ENCODE data around the gene VILL. TPM values are rescaled to one million over a fixed set of nuclear protein-coding genes. Genes with fewer than 3 reads are reported as not detected.
"Not testable (repeated sequence)": the region's sequence is repeated elsewhere in the genome, so short reads cannot be mapped to it uniquely, and the experiment has no call there.

Gene VILL
- total RNA-seq, 1 experiment from 2014 or later = 0.84 TPM

DNA sequence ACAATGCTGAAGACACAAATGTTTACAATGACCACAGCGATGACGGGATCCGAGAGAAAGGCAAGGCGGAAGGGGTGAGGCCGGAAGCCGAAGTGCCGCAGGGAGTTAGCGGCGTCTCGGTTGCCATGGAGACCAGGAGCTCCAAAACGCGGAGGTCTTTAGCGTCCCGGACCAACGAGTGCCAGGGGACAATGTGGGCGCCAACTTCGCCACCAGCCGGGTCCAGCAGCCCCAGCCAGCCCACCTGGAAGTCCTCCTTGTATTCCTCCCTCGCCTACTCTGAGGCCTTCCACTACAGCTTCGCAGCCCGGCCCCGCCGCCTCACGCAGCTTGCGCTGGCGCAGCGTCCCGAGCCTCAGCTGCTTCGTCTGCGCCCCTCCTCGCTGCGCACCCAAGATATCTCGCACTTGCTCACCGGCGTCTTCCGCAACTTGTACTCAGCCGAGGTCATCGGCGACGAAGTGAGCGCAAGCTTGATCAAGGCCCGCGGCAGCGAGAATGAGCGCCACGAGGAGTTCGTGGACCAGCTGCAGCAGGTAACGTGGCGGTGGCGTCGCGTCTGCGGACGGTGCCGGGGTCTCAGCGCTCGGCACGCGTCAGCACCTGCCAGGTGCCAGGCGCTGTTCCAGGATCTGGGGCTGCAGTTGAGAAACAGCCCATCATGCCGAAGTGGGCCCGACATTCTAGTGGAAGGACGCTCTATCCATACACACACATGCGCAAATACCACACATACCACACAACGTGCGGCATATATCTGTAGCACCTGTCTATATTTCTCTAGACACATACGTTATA is 48.7 kb downstream of the VILL start, which contains the start of gene DLEC1:
TSS of gene DLEC1 (plus strand) at position 108 of the 798 bp plus-strand sequence. CDS start at position 126, 18 bp downstream.
- DNase-seq (ENCODE audit: low read depth) = no peak
- in situ Hi-C loops (cut with HindIII; ENCODE audit: low pct_unique_long_range_greater_than_20kb, low sequenced_read_pairs) = no loop called here

DNA sequence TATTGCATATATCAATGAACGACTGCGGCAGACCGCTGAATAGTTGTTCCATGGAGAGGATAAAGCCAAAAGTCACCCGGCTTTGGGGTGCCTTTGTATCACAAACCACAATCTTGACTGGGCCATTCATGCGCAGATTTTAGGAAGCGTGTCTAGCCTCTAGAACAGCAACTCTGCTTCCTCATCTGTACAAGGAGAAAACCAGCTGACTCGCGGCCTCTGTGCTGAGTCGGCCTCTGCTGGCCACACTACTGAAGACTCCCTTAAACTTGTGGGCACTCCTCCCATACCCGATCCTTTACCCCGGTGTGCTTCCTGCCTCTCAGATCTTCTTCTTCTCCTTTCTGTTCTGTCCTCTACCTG is 49.3 kb downstream of the VILL start:
- in situ Hi-C loops (cut with HindIII; ENCODE audit: low pct_unique_long_range_greater_than_20kb, low sequenced_read_pairs) = no loop called here
- no peak for DNase-seq (ENCODE audit: low read depth)

DNA sequence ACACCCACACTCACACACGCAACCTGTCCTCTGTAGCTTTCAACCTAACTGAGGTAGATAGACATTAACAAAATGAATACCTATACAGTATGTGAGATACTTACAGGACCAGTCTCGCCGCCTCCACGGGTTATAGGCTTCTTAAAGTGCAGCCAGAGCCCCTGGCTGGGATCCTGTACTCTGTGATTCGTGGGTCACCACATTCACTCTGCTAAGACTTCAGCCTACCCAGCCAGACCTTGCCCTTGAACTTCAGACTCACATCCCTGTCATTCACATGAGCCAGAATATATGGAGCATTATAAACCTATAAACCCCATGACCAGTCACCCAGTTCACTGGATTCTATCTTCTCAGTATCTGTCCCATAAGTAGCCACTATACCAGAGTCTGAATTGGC is 49.8 kb downstream of the VILL start:
- in situ Hi-C loops (cut with HindIII; ENCODE audit: low pct_unique_long_range_greater_than_20kb, low sequenced_read_pairs) = no loop called here
- DNase-seq (ENCODE audit: low read depth) = no peak

DNA sequence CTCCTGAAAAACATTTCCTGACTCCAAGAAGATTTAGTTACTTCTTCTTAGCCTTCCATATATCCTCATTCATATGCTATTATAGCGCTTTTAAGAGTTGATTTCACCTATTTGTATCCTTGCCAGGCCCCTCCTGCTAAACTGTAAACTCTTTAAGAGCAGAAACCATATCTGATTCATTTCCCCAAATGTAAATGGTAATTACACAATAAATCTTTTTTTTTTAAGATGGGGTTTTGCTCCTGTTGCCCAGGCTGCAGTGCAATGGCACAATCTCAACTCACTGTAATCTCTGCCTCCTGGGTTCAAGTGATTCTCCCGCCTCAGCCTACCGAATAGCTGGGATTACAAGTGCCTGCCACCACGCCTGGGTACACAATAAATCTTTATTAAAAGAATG is 52.9 kb downstream of the VILL start:
- in situ Hi-C loops (cut with HindIII; ENCODE audit: low pct_unique_long_range_greater_than_20kb, low sequenced_read_pairs) = no loop called here

DNA sequence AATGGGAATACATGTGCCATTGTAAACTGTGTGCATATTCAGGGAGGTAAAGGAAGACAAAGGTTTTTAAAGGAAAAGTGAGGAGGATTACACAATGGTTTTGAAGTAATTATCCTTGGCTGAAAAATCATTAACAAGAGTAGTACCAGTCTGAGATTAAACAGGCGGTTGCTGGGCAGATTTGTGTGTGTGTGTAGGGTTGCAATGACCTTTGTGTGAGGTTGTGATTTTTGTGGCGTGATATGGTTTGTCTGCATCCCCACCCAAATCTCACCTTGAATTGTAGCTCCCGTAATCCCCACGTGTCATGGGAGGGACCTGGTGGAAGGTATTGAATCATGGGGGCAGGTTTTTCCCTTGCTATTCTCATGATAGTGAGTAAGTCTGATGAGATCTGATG is 55.4 kb downstream of the VILL start:
- in situ Hi-C loops (cut with HindIII; ENCODE audit: low pct_unique_long_range_greater_than_20kb, low sequenced_read_pairs) = no loop called here
- DNase-seq (ENCODE audit: low read depth) = no peak

More for the DNA sequence above, 52.9 kb downstream of the VILL start:
- no peak for DNase-seq (ENCODE audit: low read depth)

DNA sequence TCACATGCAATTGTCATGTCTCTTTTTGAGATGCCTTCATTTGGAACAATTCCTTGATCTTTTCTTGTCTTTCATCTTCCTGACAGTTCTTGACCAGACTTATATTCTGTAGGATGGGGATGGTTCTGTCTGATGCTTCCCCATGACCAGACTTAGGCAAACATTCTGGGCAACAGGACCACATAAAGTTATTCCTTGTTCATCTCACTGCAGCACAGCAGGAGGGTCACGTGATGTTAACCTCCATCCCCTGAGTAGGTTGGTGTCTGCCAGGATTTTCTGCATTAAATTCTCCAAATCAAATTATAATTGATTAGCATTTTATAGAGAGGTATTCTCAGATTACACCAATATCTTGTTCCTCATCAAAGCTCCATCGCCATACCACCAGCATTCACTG is 56.2 kb downstream of the VILL start:
- DNase-seq (ENCODE audit: low read depth) = no peak
- in situ Hi-C loops (cut with HindIII; ENCODE audit: low pct_unique_long_range_greater_than_20kb, low sequenced_read_pairs) = no loop called here

DNA sequence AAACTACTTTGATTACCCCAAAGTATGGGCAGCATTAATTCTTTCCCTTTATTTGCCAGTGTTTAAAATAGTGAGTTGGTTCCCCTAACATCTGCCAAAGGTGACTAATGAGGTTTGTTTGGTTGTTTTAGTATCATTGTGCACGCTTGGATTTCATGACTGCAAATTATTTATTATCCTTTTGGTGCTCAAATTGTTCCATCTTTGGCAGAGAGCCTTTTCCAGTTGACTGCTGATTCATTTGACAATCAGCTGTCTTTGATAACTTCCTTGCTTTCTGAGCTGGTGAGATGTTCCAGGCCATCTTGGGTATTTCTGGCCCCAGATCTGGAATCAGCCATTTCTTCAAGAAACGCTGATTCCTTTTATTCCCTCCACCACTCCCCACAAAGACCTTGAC is 57.3 kb downstream of the VILL start:
- no peak for DNase-seq (ENCODE audit: low read depth)
- in situ Hi-C loops (cut with HindIII; ENCODE audit: low pct_unique_long_range_greater_than_20kb, low sequenced_read_pairs) = no loop called here

DNA sequence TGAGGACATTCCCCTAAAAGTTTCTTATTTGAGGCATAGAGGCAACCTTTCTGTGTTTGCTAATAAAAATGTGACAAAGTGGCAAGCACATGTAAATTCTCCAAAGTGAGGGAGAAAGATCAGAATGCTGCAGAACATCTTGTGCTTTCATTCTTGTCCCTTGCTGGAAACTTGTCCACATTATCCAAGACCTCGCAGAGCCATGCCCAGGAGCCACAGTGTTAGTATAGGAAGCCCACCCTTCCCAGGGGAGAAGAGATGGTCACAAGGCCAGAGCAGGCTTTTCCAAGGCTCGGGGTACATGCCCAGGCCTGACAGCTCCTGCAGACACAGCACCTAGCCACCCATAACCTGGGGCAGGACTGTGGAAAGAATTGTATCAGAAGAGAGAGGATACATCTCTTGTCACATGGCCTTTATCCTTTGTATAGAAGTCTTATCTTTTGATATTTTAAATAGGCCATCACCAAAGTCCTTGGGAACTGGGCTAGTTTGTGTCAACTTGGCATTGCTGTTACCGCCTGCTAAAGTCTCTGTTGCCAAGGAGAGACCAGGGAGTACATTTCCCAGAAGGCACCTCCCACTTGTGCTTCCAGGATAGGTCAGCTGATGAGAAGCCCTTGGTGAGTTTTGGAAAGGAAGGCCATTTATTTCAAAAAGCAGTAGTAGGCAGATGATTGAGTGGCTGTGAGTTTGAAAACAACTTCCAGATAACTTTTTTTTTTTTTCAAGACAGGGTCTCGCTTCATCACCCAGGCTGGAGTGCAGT is 59.0 kb downstream of the VILL start:
- in situ Hi-C loops (cut with HindIII; ENCODE audit: low pct_unique_long_range_greater_than_20kb, low sequenced_read_pairs) = no loop called here

DNA sequence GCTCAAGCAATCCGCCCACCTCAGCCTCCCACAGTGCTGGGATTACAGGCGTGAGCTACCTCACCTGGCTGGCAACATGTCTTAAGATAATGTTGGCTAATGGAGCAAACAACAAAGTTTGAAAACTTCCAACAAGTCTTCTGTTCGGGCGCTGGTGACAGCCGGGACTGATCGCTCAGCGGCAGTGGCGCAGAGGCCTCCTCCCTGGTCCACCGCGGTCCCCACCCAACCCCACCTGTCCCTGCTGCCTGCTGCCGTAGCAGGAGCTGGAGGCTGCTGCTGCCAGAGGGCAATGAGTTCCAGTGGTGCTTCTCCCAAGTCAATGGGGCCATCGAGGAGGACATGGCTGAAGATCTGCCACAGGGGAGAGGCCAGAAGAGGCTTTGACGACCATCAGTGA is 60.5 kb downstream of the VILL start:
- in situ Hi-C loops (cut with HindIII; ENCODE audit: low pct_unique_long_range_greater_than_20kb, low sequenced_read_pairs) = no loop called here
- DNase-seq (ENCODE audit: low read depth) = no peak

More for the DNA sequence above, 59.0 kb downstream of the VILL start:
- DNase-seq (ENCODE audit: low read depth) = no peak

DNA sequence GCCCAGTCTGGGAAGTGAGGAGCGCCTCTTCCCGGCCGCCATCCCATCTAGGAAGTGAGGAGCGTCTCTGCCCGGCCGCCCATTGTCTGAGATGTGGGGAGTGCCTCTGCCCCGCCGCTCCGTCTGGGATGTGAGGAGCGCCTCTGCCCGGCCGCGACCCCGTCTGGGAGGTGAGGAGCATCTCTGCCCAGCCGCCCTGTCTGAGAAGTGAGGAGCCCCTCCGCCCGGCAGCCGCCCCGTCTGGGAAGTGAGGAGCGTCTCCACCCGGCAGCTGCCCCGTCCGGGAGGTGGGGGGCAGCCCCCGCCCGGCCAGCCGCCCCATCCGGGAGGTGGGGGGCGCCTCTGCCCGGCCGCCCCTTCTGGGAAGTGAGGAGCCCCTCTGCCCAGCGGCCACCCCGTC is 62.7 kb downstream of the VILL start:
- DNase-seq (ENCODE audit: low read depth); in situ Hi-C loops (cut with HindIII; ENCODE audit: low pct_unique_long_range_greater_than_20kb, low sequenced_read_pairs): not testable (repeated sequence)

DNA sequence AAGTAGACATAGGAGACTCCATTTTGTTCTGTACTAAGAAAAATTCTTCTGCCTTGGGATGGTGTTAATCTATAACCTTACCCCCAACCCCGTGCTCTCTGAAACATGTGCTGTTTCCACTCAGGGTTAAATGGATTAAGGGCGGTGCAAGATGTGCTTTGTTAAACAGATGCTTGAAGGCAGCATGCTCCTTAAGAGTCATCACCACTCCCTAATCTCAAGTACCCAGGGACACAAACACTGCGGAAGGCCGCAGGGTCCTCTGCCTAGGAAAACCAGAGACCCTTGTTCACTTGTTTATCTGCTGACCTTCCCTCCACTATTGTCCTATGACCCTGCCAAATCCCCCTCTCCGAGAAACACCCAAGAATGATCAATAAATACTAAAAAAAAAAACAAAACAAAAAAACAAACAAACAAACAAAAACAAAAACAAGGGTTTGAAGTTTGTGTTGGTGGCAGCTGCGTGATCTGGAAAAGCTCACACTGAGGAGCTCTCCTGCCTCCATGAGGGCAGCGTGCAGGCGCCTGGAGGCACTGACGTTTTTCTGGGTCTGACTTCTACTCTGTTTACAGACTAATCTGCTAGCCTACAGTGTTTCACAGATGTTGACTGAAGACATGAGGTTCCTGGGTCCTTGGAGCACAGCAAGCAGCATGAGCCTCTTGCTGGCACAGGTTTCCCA is 63.4 kb downstream of the VILL start:
- DNase-seq (ENCODE audit: low read depth); in situ Hi-C loops (cut with HindIII; ENCODE audit: low pct_unique_long_range_greater_than_20kb, low sequenced_read_pairs): not testable (repeated sequence)

DNA sequence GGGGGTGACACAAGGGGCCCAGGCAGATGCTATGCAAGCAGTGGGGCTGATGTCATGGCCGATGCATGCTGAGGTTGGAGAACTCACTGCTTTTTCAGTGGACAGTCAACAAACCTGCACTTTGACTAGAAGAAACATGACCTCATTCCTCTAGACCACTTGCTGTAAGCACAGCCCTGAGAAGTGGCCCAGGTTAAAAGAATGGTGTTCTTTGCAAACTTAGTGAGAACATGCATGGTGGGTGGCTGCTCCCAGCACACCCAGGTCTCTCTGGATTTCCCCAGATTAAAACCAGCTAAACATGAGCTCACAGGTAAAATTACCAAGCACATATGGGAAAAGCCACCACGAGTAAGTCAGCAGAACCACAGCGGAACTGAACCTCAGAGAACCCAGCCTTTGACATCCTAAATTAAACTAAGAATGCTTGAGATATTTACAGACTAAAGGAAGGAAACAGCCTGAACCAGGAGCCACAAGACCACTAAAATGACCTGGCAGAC is 64.0 kb downstream of the VILL start:
- in situ Hi-C loops (cut with HindIII; ENCODE audit: low pct_unique_long_range_greater_than_20kb, low sequenced_read_pairs) = no loop called here
- no peak for DNase-seq (ENCODE audit: low read depth)

Other genes with a start within 250 kb of the VILL start
- gene CTDSPL, start 128.9 kb upstream of the VILL start, total RNA-seq (2014; rRNA removed; shearing (Covaris generic); ENCODE audit: low replicate concordance) = 36.4 and 40.8 TPM in 2 replicates
- gene PLCD1, start 38.9 kb downstream of the VILL start, total RNA-seq (2014; rRNA removed; shearing (Covaris generic); ENCODE audit: low replicate concordance) = 1.7 and 9.1 TPM in 2 replicates
- gene DLEC1, start 48.4 kb downstream of the VILL start, total RNA-seq (2014; rRNA removed; shearing (Covaris generic); ENCODE audit: low replicate concordance) = not detected in 2 replicates
- 41.3 and 44.5 TPM in 2 replicates for gene ACAA1, start 146.3 kb downstream of the VILL start, total RNA-seq (2014; rRNA removed; shearing (Covaris generic); ENCODE audit: low replicate concordance)
- gene MYD88, start 147.9 kb downstream of the VILL start, total RNA-seq (2014; rRNA removed; shearing (Covaris generic); ENCODE audit: low replicate concordance) = 2.9 and 9.8 TPM in 2 replicates
- gene OXSR1, start 174.8 kb downstream of the VILL start, total RNA-seq (2014; rRNA removed; shearing (Covaris generic); ENCODE audit: low replicate concordance) = 14.7 and 17.3 TPM in 2 replicates